OCI-LY3 (cell line): ENCODE measurements around the gene ACBD6.

Experiments used
- CTCF ChIP-seq: fragments of 200-600, 300-600 bp; sonication (generic); IDR thresholded peaks from 2 replicates; pipeline ENCODE4 v1.5.1; 2014; ENCODE audit warnings: antibody characterized with exemption, low read length, low read depth
- EZH2phosphoT487 ChIP-seq: fragments of 200-600 bp; shearing (Covaris generic); IDR thresholded peaks from 2 replicates; pipeline ENCODE4 v1.6.1; 2018; ENCODE audit warnings: antibody characterized with exemption, mixed run types, low read depth

- TF ChIP-seq CTCF (no peak), EZH2phosphoT487 (no peak)
Observed at GRCh38 chr1:180515364-180515763, 13.0 kb upstream of the ACBD6 start.
